Measurements from ENCODE around the gene KRTAP2-2.

DNA sequence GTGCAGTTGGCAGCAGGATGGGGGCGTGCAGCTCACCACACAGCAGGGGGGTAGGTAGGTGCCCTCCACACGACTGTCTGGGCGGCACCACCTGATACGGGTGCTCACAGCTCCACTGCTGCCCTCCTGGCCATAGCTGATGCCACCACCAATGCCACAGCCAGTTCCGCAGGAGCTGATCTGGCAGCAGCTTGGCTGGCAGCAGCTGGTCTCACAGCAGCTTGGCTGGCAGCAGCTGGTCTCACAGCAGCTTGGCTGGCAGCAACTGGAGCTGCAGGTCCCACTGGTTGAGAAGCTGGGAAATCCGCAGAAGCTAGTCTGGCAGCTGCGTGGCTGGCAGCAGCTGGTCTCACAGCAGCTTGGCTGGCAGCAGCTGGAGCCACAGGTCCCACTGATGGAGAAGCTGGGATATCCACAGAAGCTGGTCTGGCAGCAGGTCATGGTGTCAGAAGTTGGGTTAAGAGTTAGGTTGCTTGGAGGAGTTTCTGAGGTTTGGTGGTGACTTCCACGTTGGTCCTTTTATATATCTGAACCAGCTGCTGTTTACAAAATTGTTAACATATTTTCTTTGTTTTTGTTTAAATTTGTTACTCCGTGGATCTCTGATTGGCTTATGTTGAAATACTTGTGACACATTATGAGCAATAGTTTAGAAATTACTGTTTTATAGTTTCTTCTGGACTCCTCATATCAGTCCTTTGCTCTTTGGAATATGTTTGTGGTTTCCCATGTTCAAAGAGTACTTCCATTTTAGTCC lies 28.1 kb downstream of the KRTAP2-2 start, which contains the start of gene KRTAP1-5:
- TF ChIP-seq CTCF (conservative IDR thresholded peaks at IDR 0.05; ENCODE audit: low read depth, low read length) (no peak), EZH2 (IDR thresholded peaks at IDR 0.05; ENCODE audit: borderline replicate concordance, low read depth, low read length, poor library complexity, severe bottlenecking) (no peak)
